ENCODE data around the gene SYT5. TPM values are rescaled to one million over a fixed set of nuclear protein-coding genes. Genes with fewer than 3 reads are reported as not detected.

SYT5 gene
- total and polyA plus RNA-seq, 9 of the 15 experiments (the other 6 are each of a cell fraction or from before 2014, with no cell fraction given): 1.3 to 20.9 (median 8.8) TPM

DNA sequence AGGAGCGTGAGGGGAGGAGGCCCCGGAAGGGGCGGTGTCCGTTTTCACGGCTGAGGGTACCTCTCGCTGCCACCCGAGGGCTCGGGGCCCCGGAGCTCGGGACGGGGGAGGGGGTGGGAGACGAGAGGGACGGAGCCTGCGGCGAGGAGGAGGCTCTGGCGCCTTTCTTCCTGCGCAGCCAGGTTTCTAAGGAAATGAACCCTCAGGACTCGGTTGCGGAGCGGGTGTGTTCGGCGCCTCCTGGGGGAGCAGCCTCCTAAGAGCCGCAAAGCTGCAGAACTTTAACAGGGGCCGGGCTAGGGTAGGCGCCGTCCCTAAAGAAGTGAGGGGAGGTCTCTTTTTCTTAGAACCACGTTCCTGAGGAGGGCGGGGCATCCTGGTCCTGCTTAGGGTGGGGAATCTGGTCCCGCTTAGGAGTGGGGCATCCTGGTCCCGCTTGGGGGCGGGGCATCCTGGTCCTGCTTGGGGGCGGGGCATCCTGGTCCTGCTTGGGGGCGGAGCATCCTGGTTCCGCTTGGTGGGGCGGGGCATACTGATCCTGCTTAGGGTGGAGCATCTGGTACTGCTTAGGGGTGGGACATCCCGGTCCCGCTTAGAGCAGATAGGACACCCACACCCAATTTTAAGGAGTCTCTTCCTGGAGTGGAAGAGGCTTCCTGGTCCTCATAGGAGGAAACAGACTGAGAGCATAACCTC is 6.2 kb downstream of the SYT5 start (continued):
- TF ChIP-seq MTA1 (IDR thresholded peaks at IDR 0.05; ENCODE audit: borderline replicate concordance) (no peak), ZNF408 (CRISPR knock-in tag; IDR thresholded peaks at IDR 0.05; ENCODE audit: low read depth) (no peak), NCOA4 (IDR thresholded peaks at IDR 0.05; ENCODE audit: partially characterized antibody) (no peak), EGR1 (conservative IDR thresholded peaks at IDR 0.05) (peak; percentile 31; the same call in 1 of the 2 replicates), PHB2 (IDR thresholded peaks at IDR 0.05; ENCODE audit: low read depth) (no peak), ZNF444 (CRISPR knock-in tag; IDR thresholded peaks at IDR 0.05) (no peak), SPI1 (IDR thresholded peaks at IDR 0.05; ENCODE audit: borderline replicate concordance, low read depth, low read length) (no peak), ESRRA (IDR thresholded peaks at IDR 0.05; ENCODE audit: borderline replicate concordance, low read depth) (no peak), RB1 (IDR thresholded peaks at IDR 0.05; ENCODE audit: low read depth) (peak; percentile 6; the same call in 1 of the 2 replicates), CEBPB (tag; IDR thresholded peaks at IDR 0.05) (no peak), CXXC5 (CRISPR knock-in tag; IDR thresholded peaks at IDR 0.05) (0 out of 2 replicates have a peak, but pooled peaks have one; percentile 42), ZNF586 (CRISPR knock-in tag; conservative IDR thresholded peaks at IDR 0.05) (no peak), ZNF165 (CRISPR knock-in tag; IDR thresholded peaks at IDR 0.05; ENCODE audit: borderline replicate concordance) (no peak), ZSCAN32 (CRISPR knock-in tag; IDR thresholded peaks at IDR 0.05) (no peak), DIDO1 (tag; IDR thresholded peaks at IDR 0.05; ENCODE audit: low read depth) (no peak)
- TF ChIP-seq, protein P1, sequence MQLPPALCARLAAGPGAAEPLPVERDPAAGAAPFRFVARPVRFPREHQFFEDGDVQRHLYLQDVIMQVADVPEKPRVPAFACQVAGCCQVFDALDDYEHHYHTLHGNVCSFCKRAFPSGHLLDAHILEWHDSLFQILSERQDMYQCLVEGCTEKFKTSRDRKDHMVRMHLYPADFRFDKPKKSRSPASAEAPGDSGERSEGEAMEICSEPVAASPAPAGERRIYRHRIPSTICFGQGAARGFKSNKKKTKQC (CRISPR knock-in tag; IDR thresholded peaks at IDR 0.05): 0 out of 2 replicates have a peak, but pooled peaks have one; percentile 22
- TF ChIP-seq, protein P2, sequence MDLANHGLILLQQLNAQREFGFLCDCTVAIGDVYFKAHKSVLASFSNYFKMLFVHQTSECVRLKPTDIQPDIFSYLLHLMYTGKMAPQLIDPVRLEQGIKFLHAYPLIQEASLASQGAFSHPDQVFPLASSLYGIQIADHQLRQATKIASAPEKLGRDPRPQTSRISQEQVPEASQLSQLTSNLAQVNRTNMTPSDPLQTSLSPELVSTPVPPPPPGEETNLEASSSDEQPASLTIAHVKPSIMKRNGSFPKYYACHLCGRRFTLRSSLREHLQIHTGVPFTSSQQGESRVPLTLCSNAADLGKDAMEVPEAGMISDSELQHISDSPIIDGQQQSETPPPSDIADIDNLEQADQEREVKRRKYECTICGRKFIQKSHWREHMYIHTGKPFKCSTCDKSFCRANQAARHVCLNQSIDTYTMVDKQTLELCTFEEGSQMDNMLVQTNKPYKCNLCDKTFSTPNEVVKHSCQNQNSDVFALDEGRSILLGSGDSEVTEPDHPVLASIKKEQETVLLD (IDR thresholded peaks at IDR 0.05): peak; percentile 23; the same call in 1 of the 2 replicates
- TF ChIP-seq, protein P3, sequence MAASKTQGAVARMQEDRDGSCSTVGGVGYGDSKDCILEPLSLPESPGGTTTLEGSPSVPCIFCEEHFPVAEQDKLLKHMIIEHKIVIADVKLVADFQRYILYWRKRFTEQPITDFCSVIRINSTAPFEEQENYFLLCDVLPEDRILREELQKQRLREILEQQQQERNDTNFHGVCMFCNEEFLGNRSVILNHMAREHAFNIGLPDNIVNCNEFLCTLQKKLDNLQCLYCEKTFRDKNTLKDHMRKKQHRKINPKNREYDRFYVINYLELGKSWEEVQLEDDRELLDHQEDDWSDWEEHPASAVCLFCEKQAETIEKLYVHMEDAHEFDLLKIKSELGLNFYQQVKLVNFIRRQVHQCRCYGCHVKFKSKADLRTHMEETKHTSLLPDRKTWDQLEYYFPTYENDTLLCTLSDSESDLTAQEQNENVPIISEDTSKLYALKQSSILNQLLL (CRISPR knock-in tag; IDR thresholded peaks at IDR 0.05; ENCODE audit: borderline replicate concordance): no peak
